Right renal cortex interstitium (tissue), 3 donors: ENCODE results near the gene MEAK7. TPM values are rescaled to one million over a fixed set of nuclear protein-coding genes. Genes with fewer than 3 reads are reported as not detected.

Source experiments
- DNase-seq, 3 donors: peaks; one replicate each; pipeline ENCODE4 v3.0.0-alpha.2; 2013; ENCODE audit warnings: low read depth in 3 of 3, low spot score in 2 of 3
- polyA plus RNA-seq, 3 donors: library from polyadenylated mRNA; unstranded; fragments of 120-200 nt; gene quantifications; one replicate each; pipeline ENCODE4 v1.2.1, GENCODE V29; 2013; ENCODE audit not compliant: insufficient read length in 3 of 3

Gene MEAK7
- polyA plus RNA-seq, 3 donors = 16.7 to 19.0 (median 17.4) TPM

DNA sequence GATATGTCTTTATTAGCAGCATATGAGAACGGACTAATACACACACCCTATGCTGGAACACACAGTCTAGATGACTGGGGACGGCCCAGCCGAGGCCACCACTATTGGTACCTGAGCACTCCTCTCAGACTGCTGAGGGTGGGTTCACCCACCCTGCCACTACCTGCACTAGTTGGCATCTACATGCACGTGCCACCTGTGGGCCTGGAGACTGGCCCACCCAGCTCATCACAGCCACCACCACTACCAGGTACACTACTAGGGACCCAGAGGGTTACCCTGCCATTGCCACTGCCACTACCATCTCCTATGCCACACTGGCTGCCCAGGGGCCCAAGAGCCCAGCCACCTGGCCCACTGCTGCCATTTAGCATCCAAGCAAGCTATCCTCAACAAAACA is 32.5 kb downstream of the MEAK7 start:
- no peak for DNase-seq

DNA sequence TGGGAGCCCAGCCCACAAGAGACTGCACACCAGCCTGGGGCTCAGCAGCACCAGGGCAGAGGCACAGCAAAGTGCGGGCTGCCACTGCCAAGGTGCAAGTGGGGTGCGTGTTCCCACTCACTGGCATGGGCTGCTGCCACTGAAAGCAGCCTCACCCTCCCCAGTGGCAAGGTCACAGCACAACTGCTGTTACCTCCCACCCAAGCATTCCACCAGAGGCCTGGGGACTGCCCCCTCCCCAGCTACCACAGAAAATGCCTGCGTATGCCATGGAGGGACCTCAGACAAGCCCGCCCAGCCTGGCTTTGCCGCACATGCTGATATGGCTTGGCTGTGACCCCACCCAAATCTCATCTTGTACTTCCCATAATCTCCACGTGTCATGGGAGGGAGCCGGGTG is 33.1 kb downstream of the MEAK7 start:
- DNase-seq = no peak

DNA sequence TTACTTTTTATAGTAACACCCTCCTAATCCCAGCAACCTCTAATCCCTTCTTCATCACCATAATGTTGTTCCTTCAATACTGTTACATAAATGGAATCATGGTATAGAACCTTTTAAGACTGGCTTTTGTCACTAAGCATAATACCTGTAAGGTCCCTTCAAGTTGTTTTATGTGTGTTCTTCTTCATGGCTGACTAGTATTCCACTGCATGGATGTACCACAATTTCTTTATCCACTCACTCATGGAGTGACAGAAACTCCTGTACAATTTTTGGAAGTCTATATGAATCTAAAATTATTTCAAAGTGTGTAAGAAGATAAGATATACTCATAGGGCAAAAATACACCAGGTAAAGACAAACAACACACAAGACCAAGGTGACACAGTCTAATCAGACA is 36.8 kb downstream of the MEAK7 start:
- no peak for DNase-seq

DNA sequence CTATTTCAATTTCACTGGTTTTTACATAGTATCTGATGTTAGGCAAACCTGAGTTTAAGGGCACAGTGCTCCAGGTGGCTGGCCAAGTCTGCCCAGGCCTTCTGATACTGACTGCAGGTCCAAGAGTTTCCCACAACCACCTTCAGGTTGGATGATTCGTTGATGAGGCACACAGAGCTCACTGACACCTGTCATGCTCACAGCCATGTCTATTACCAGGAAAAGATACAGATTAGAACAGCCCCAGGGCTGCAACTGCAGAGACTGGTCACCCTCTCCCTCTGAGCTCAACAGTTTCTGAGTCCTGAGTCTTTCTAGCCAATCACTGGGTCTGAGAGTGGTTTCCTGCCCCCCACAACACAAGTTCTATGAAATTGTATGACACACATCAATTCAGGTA is 37.2 kb downstream of the MEAK7 start:
- DNase-seq = no peak

DNA sequence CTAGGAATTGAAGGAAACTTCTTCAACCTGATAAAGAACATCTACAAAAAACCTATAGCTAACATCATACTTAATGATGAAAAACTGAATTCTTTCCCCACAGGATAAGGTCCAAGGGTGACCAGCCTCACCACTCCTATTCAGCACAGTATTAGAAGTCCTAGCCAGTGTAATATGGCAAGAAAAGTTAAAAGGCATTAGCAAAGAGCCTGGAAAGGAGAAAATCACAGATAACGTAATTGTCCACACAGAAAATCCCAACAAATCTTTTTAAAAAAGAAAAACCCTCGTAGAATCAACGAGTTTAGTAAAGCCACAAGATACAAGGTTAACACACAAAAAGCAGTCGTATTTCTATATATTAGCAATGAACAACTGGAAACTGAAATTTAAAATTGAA is 37.8 kb downstream of the MEAK7 start:
- no peak for DNase-seq

DNA sequence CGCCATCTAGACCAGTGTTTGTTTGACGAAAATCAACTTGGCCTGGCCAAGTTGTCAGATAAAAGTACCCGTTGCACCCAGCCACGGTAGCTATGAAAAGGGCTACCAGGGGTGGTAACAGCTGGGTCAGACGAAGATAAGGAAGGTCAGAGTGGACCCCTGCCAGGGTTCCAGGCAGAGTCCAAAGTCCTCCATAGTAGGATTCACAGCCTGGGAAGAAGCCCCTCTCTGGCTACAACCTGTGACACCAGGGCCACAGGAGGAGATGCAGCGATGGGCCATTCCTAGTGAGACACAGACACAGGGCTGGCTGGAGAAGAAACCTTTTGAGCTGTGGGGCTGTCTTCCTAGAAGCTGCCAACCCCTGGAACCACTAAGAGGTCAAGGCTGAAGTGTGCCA is 39.3 kb downstream of the MEAK7 start:
- no peak for DNase-seq

DNA sequence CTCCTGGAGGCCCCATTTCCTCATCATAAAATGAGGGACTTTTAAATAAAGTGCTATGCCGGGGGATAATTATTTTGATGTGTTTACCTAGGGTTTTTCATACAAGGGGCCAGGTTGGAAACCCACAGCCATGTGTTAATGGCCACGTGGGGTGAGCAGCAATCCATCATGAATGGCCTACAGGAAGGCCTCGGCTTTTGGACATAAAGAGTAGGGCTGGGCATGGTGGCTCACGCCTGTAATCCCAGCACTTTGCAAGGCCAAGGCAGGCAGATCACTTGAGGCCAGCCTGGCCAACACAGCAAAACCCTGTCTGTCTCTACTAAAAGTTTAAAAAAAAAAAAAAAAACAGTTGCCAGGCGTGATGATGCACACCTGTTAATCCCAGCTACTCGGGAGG is 40.3 kb downstream of the MEAK7 start:
- DNase-seq = no peak

DNA sequence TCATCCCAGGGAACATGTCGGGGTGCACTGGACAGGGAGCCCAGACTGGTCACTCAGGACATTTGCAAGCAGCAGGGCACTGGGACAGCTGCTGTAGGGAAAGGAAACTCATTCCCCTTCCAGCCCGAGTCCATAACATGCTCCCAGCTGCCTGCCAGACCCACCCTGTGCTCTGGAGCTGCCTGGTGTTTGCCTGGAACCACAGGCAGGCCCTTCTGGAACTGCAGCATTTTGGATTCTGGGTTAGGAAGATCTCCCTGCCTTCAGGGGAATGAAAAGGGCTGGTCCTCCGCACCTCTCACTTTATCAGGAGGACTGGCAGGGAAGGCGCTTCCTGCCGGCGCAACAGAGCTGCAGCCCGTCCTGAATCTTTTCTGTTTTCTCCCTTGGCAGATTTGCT is 41.2 kb downstream of the MEAK7 start:
- no peak for DNase-seq

DNA sequence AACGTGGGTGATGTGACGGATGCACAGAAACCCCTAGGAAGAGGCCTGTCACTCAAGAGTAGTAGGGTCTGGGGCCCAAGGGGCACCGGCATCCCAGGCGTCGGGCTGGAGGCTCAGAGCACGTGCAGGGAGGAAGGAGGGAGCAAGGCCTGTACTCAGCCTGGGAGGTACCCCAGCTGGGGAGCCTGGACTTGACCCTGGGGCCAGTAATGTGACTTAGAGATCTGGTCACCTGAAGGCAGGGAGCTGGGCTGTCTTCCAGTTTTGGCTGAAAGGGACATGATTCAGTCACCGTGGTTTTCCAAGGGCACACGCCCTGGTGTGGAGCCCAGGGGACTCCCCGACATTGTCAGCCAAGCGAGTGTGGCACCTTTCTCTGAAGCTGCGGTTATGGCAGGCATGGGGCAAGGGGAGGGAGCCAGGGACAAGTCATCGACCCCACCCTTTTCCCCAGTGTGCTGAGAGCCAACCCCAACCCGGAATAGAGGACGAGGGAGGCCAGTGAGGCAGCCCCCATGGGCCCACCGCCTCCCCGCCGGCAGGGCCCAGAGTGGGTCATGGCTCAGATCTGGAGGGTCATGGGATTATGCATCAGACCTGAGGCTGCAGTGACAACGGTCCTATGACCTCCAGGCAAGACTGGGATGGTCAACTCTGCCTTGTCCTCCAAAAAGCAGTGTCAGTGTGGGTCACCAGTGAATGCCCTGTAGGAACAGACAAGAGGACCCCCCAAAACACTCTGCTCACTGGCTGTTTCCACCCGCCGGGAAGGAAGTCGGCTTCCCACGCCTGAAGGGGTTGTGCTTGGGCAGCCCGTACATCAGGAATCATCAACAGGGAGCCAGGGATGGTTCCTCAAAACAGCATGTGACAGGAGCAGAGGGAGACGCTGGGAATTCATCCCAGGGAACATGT is 41.9 kb downstream of the MEAK7 start:
- DNase-seq = no peak

DNA sequence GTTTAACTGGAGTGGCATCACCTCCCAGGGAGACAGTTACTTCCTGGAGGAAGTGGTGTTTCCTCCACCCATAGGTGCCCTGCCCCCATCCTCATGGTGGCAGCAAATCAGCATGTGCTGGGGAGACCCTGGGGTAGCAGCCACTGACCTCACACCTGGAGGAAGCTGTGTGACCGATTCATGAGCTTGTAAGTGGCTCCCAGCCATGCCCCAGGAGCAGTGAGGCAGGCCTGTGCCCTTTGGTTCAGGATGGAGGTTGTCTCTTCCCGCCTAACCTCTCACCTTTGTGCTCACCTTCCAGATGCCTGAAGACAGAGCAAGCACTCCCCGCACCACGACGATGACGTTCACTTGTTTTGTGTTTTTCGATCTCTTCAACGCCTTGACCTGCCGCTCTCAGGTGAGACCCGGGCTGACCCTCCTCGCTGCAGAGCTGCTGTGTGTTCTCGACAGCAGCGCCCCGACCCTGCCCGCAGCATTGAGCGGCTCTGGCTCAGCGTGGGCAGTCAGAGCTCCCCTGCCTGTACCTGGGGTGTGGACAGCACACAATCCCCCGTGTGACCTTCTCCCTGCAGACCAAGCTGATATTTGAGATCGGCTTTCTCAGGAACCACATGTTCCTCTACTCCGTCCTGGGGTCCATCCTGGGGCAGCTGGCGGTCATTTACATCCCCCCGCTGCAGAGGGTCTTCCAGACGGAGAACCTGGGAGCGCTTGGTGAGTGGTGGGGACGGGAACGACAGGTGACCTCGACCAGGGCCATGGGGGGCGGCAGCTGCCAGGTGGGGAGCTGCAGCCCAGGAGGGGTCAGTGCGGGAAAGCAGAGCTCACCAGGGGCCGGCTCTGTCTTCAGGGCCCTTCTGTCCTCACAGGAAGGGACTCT is 42.8 kb downstream of the MEAK7 start:
- no peak for DNase-seq

DNA sequence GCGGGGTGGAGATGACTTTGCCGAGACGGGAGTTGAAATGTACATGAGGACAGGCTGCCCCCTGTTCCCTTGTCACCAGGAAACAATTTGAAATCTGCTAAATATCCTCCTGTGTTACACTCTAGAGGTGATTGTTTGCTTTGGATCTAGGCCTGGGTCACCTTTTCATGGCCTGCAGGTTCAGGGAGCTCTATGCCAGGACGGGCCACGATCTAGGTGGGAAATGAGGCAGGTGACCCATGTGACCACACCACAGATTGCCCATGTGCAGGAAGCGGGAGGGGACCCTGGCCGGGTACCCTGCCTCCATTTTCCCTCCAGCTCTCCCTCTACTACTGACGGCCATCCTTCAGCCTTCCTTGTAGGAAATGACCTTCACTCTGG is 43.4 kb downstream of the MEAK7 start:
- DNase-seq = no peak

DNA sequence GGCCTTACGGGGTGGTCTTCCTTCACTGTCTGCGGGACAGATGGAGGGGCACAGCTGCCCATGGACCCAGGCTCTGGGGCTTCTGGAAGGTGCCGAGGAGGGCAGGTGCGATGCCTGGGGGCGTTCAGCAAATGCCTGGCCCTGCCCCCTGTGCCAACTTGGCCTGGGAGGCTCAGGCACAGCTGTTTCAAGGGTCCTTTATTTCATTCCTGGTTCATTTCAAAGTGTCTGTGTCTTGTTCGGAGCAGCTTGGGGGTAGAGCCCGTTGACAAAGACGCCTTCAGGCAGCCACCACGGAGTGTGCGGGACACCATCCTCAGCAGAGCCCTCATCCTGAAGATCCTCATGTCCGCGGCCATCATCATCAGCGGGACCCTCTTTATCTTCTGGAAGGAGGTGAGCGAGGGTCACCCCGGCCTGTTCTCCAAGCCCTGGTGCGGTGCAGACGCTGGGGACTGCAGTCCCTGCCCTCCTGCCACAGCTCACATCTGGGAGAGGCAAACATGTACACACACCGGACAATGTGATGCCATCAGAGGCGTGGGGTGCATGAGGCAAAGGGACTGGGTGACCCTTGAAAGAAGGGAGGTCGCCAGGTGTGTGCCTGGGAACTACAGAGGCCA is 43.9 kb downstream of the MEAK7 start:
- DNase-seq = no peak

DNA sequence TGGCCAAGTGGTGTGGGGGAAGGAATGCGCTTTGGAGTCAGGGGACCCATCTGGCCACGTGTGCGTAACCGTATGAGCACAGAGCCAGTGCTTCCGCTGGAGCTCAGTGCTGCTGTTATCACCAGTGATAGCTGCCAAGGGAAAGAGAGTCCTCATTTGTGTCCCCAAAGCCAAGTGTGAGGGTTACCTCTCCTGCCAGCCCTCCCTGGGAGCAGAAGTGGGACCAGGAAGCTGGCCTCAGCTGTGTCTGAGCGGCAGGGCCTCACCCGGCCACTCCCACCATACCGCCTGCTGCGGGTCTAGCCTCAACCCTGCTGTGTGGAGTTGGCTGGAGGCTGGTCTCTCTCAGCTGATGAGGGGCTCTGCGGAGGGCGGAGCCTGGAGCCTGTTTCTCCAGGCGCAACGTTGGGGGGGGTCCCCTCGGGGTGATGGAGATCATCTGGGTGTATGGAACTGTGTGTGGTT is 44.5 kb downstream of the MEAK7 start:
- DNase-seq = no peak

DNA sequence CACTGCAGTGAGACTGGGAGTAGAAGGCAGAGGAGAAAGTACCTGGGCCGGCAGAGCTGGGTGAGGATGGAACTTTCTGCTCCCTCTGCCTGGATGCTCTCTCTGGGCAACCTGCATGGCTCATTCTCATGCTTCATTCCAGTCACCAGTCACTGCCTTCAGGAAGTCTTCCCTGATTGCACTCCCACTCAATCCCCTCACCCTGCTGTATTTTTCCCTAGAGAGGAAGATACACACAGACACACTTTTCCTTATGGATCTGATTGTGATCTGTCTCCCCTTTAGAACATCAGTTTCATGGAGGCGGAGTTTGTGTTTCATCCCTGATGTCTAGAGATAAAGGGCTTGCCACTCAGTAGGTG is 44.9 kb downstream of the MEAK7 start:
- DNase-seq = no peak

DNA sequence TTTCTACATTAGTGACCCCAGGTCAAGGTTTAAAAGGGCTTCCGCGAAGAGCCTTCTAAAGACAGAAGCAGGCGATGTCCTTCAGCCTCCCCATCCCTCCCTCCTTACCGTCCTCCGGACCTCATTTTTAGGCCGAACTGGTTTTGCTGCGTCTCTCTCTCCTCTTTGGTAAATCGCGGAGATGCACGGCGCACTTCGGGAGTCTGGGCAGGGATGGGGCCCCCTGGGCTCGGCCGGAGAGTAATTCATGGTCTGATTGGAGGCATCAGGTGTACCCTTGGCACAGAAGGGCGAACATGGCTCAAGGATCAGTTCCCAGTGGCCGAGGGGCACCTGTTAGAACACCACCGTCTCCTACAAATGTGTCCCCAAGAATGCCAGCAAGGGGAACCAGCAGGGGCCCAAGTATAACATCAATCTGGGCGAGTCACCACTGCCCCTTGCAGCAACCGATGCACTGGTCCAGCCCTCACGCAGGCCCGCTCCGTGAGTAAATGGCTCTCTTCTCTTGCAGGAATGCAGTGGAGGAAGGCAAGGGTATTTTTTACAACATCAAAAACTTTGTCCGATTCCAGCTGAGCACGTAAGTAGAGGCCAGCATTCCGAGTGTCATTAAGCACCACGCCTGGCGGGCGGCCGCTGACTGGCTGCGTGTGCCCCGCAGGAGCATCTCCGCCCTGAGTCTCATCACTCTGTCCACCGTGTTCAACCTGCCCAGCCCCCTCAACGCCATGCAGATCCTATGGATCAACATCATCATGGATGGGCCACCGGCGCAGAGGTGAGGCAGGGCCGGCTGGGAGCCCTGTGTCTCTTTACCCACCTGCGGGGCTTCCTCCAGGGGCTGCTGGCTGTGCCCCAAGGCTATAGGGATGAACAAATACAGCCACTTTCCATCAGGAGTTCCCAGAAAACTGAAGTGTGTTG is 45.6 kb downstream of the MEAK7 start:
- DNase-seq = no peak

DNA sequence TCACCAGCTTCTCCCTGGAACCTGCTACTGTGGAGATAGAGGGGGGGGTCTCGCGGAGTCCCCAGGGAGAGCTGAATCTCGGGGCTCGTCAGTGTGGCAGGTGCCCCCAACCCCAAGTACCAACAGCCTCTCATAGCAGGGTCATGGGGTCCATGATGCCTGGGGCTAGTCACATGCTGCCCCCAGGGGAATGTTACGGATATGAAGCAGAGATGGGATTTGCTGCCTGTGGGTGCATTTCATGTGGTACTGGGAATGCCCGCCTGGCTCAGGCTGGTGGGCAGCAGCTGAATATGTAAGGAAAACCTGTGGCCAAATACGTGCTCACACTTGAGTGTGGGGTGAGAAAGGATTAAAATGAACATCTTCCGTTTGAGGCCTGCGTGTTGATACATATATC is 49.4 kb downstream of the MEAK7 start:
- DNase-seq = no peak
